H4 (cell line): ENCODE results near the gene LRRC32. TPM values are rescaled to one million over a fixed set of nuclear protein-coding genes. Genes with fewer than 3 reads are reported as not detected.
"Not testable (repeated sequence)": the region's sequence is repeated elsewhere in the genome, so short reads cannot be mapped to it uniquely, and the experiment has no call there.

ENCODE experiments used
- DNase-seq: peaks from one replicate; pipeline ENCODE4 v3.0.0-alpha.2; 2015; ENCODE audit warnings: low spot score
- total RNA-seq: library from RNA; depleted of rRNA; stranded (reverse); fragments of >200 nt; shearing (Covaris generic); gene quantifications from 2 replicates; pipeline ENCODE4 v1.2.3, GENCODE V29; 2014

Gene LRRC32
- total RNA-seq, 1 experiment from 2014 or later: 0.04 TPM

GRCh38 chr11:76629116-76629852 lies 41.3 kb downstream of the LRRC32 start:
- DNase-seq: no peak

- no peak for DNase-seq
Measured at GRCh38 chr11:76628408-76628947, 42.1 kb downstream of the LRRC32 start.

GRCh38 chr11:76627606-76628005 lies 42.9 kb downstream of the LRRC32 start:
- no peak for DNase-seq

GRCh38 chr11:76626921-76627401 lies 43.6 kb downstream of the LRRC32 start:
- DNase-seq: peak; percentile 75

GRCh38 chr11:76626266-76626665 lies 44.3 kb downstream of the LRRC32 start:
- DNase-seq: no peak

- no peak for DNase-seq
Measured at GRCh38 chr11:76625472-76626186, 44.9 kb downstream of the LRRC32 start.

GRCh38 chr11:76624500-76625379 lies 45.8 kb downstream of the LRRC32 start:
- DNase-seq: no peak

GRCh38 chr11:76623884-76624419 lies 46.6 kb downstream of the LRRC32 start:
- DNase-seq: no peak

- DNase-seq: no peak
Measured at GRCh38 chr11:76623171-76623883, 47.2 kb downstream of the LRRC32 start.

- DNase-seq: no peak
Measured at GRCh38 chr11:76622493-76623094, 48.0 kb downstream of the LRRC32 start.

GRCh38 chr11:76621868-76622267 lies 48.7 kb downstream of the LRRC32 start:
- no peak for DNase-seq

- DNase-seq: no peak
Measured at GRCh38 chr11:76621466-76621865, 49.1 kb downstream of the LRRC32 start.

- DNase-seq: no peak
Measured at GRCh38 chr11:76620489-76620888, 50.1 kb downstream of the LRRC32 start.

- not testable (repeated sequence) for DNase-seq
Measured at GRCh38 chr11:76619801-76620200, 50.7 kb downstream of the LRRC32 start.

GRCh38 chr11:76617553-76618265 lies 52.8 kb downstream of the LRRC32 start:
- no peak for DNase-seq

GRCh38 chr11:76616676-76617552 lies 53.6 kb downstream of the LRRC32 start:
- DNase-seq: no peak

- no peak for DNase-seq
Measured at GRCh38 chr11:76615950-76616349, 54.6 kb downstream of the LRRC32 start.

GRCh38 chr11:76614471-76615179 lies 55.9 kb downstream of the LRRC32 start:
- DNase-seq: no peak
